Peyer's patch (tissue), 4 donors: ENCODE data around the gene IFITM5. TPM values are rescaled to one million over a fixed set of nuclear protein-coding genes. Genes with fewer than 3 reads are reported as not detected.
A peak's percentile ranks its signal among the peaks of the same experiment; 100 is the strongest.

Experiments
- DNase-seq, 3 donors: peaks; one replicate each; pipeline ENCODE4 v3.0.0-alpha.2; 2017 to 2019
- H3K27ac ChIP-seq, 4 donors: fragments of 200-600 bp; sonication (generic); one replicate each; pipeline ENCODE4 v1.5.1; 2016 to 2019
- H3K27me3 ChIP-seq, 2 donors: fragments of 200-600 bp; sonication (generic); one replicate each; pipeline ENCODE4 v1.5.1; 2019
- H3K36me3 ChIP-seq, 3 donors: fragments of 200-600 bp; sonication (generic); one replicate each; pipeline ENCODE4 v1.5.1; 2016 to 2019
- H3K4me1 ChIP-seq, 4 donors: fragments of 200-600 bp; sonication (generic); one replicate each; pipeline ENCODE4 v1.5.1; 2016 to 2019
- H3K4me3 ChIP-seq, 4 donors: fragments of 200-600 bp; sonication (generic); 1 replicate in 3 of 4; 2 replicates in 1 of 4; pipeline ENCODE4 v1.5.1; 2016 to 2019; ENCODE audit warnings: mild to moderate bottlenecking in 1 of 4
- H3K9me3 ChIP-seq, 4 donors: fragments of 200-600 bp; sonication (generic); one replicate each; pipeline ENCODE4 v1.5.1; 2016 to 2019; ENCODE audit warnings: mild to moderate bottlenecking in 1 of 4
- POLR2A ChIP-seq, 2 donors: fragments of 450-650 bp; IDR thresholded peaks; one replicate each; pipeline ENCODE4 v1.5.1; 2017; ENCODE audit warnings: antibody characterized with exemption in 2 of 2, mild to moderate bottlenecking in 2 of 2, moderate library complexity in 2 of 2
- total RNA-seq, 4 donors: library from RNA; depleted of rRNA; stranded (reverse); fragments of >200 nt; gene quantifications; one replicate each; pipeline ENCODE4 v1.1.0, GENCODE V29; 2016
- TF ChIP-seq, protein P1 (sequence below), 6 experiments: fragments of 450-650 bp in 4 of 6; fragments of 200-600 bp in 2 of 6; sonication (generic) in 1 of 6; IDR thresholded peaks; one replicate each; pipeline ENCODE4 v1.5.1; 2017 to 2019; ENCODE audit warnings: antibody characterized with exemption in 6 of 6, mild to moderate bottlenecking in 3 of 6, moderate library complexity in 1 of 6

IFITM5 gene
- total RNA-seq, 4 donors from 2014 or later = not detected

DNA sequence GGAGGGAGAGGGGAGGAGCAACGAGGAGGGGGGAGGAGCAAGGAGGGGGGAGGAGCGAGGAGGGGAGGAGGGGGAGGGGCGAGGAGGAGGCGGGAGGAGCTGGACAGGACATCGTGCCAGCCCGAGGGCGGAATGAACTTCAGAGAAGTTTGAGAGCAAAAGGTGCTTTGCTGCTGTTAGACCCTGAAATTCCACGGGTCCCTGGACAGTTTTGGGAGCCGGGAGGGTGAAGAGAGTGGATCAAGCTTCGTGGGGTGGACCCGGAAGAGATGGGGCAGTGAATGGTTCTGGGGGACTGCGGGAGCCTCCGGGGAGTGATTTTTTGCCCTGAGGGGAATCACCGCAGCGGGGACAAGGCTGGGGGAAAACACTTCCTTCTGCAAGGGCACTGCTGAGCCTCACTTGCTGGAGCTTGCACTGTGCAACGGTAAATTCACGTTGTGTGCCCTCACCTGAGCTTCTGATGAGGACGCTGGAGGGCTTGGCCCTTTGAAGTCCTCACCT, 31.8 kb downstream of the IFITM5 start:
- DNase-seq = peak; percentile 77 to 90 (median 82)
- H3K4me1 ChIP-seq = peaks cover 6 to 23% (median 8%) of the 10 kb centered on the region in 4 donors
- no peaks in the 10 kb centered on the region for H3K27me3 ChIP-seq
- H3K36me3 ChIP-seq = no peaks in the 10 kb centered on the region
- H3K4me3 ChIP-seq = peak overlapping the region; percentile 41 to 64 (median 58)
- H3K9me3 ChIP-seq = no peaks in the 10 kb centered on the region
- peak overlapping the region; percentile 93 to 97 (median 94) for H3K27ac ChIP-seq
- peak in 1 of 2 donors; percentile 75 for TF ChIP-seq POLR2A (IDR thresholded peaks at IDR 0.05)
- TF ChIP-seq, protein P1, sequence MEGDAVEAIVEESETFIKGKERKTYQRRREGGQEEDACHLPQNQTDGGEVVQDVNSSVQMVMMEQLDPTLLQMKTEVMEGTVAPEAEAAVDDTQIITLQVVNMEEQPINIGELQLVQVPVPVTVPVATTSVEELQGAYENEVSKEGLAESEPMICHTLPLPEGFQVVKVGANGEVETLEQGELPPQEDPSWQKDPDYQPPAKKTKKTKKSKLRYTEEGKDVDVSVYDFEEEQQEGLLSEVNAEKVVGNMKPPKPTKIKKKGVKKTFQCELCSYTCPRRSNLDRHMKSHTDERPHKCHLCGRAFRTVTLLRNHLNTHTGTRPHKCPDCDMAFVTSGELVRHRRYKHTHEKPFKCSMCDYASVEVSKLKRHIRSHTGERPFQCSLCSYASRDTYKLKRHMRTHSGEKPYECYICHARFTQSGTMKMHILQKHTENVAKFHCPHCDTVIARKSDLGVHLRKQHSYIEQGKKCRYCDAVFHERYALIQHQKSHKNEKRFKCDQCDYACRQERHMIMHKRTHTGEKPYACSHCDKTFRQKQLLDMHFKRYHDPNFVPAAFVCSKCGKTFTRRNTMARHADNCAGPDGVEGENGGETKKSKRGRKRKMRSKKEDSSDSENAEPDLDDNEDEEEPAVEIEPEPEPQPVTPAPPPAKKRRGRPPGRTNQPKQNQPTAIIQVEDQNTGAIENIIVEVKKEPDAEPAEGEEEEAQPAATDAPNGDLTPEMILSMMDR (IDR thresholded peaks at IDR 0.05) = no peak

DNA sequence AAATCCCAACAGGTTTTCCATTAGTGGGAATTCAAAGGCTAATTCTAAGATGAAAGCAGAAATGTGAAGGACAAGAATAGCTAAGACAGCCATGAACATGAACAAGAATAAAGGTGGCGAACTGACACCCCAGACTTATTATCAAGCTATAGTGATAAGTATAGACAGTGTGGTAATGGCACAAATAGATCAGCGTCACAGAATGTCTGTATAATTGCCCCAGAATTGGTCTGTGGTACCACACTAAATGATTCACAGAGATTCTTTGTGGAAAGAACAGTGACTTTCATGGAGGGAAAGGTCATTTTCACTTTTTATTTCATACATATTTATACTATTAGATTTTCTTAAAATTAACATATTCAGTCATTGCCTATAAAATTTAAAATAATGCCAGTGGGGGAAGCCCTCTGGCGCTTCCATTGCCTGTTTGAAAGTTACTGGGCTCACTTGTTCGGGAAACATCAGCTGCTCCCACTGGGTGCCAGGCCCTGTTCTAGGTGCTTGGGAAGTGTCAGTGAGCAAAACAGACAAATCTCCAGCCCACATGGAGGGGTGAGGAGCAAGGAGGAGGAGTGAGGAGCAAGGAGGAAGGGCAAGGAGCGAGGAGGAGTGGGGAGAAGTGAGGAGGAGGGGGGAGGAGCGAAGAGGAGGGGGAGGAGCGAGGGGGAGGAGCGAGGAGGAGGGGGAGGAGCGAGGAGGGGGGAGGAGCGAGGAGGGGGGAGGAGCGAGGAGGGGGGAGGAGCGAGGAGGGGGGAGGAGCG, 32.5 kb downstream of the IFITM5 start:
- no peak overlapping the region for H3K4me3 ChIP-seq
- no peaks in the 10 kb centered on the region for H3K27me3 ChIP-seq
- TF ChIP-seq, protein P1 (IDR thresholded peaks at IDR 0.05) = no peak
- no peak for TF ChIP-seq POLR2A (IDR thresholded peaks at IDR 0.05)
- peaks cover 6 to 22% (median 8%) of the 10 kb centered on the region in 4 donors for H3K4me1 ChIP-seq
- DNase-seq = peak in 2 of 3 donors; percentile 58 to 69
- peak overlapping the region in 1 of 4 donors; percentile 68 for H3K27ac ChIP-seq
- H3K36me3 ChIP-seq = no peaks in the 10 kb centered on the region
- no peaks in the 10 kb centered on the region for H3K9me3 ChIP-seq

DNA sequence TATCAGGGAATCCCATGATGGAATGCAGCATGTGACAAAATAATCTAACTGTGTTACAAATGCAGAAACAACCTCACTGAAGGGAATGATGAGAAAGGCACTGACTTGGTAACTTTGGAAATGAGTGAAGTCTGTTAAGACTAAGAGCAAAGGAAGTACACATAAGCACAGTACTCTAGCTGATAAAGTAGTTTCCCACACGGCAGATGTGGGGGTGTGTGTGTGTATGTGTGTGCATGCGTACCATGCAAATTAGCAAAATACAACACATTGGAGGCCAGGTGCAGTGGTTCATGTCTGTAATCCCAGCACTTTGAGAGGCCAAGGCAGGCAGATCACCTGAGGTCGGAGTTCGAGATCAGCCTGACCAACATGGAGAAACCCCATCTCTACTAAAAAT, 37.7 kb downstream of the IFITM5 start:
- Histone ChIP-seq H3K27me3 (no peaks in the 10 kb centered on the region), H3K36me3 (no peaks in the 10 kb centered on the region), H3K4me1 (no peaks in the 10 kb centered on the region), H3K4me3 (no peak overlapping the region), H3K9me3 (no peaks in the 10 kb centered on the region), H3K27ac (no peak overlapping the region)
- TF ChIP-seq, protein P1 (IDR thresholded peaks at IDR 0.05) = no peak
- TF ChIP-seq POLR2A (IDR thresholded peaks at IDR 0.05) = no peak
- no peak for DNase-seq

DNA sequence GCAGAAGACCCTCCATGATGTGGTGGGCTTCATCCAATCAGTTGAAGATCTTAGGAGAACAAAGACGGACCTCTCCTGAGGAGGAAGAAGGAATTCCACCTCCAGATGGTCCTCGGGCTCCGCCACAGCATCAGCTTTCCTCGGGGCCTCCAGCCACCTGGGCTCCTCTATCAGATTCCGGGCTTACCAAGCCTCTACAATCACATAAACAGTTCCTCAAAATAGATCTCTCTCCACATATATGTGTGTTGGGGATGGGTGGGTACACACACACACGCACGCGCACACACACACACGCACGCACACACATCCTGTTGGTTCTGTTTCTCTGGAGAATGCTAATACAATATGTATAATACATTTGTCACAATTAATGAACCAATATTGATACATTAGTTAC, 39.9 kb downstream of the IFITM5 start:
- TF ChIP-seq, protein P1 (IDR thresholded peaks at IDR 0.05) = no peak
- TF ChIP-seq POLR2A (IDR thresholded peaks at IDR 0.05) = no peak
- H3K27ac ChIP-seq = no peak overlapping the region
- no peak for DNase-seq
- H3K36me3 ChIP-seq = no peaks in the 10 kb centered on the region
- H3K4me3 ChIP-seq = no peak overlapping the region
- H3K4me1 ChIP-seq = no peaks in the 10 kb centered on the region
- H3K27me3 ChIP-seq = no peaks in the 10 kb centered on the region
- no peaks in the 10 kb centered on the region for H3K9me3 ChIP-seq

DNA sequence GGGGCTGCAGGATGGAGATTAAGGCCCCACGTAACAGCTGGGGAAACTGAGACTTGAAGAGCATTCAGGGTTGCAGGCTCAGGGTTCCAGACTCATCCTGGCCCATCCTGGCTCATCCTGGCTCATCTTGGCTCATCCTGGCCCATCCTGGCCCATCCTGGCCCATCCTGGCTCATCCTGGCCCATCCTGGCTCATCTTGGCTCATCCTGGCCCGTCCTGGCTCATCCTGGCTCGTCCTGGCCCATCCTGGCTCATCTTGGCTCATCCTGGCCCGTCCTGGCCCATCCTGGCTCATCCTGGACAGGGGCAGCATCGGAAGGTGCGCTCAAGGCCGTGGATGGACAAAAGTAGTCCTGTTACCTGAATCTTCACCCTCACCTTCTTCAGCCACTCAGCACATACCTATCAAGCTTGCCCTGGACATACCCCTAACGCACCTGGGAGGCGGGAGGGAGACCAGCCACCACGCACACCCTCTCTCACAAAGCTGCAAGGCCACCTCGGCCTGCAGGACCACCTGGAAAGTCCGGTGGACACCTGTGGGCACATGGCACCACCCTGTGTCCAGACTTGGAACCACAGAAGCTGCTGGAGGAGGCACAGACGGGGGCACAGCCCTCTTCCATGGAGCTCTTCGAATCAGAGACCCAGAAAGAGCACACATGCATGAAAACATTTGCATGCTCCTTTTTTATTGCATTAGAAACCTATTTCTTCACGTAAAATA, 41.4 kb downstream of the IFITM5 start:
- TF ChIP-seq POLR2A (IDR thresholded peaks at IDR 0.05) = no peak
- TF ChIP-seq, protein P1 (IDR thresholded peaks at IDR 0.05) = peak in 3 of 6 experiments; percentile 31 to 42 (median 31)
- Histone ChIP-seq H3K27ac (peak overlapping the region in 1 of 4 donors; percentile 44), H3K27me3 (no peaks in the 10 kb centered on the region), H3K4me3 (no peak overlapping the region), H3K9me3 (no peaks in the 10 kb centered on the region), H3K36me3 (peaks cover 0 to 10% (median 0%) of the 10 kb centered on the region in 3 donors), H3K4me1 (no peaks in the 10 kb centered on the region)
- DNase-seq = no peak
